CD4-positive, alpha-beta T cell treated with Interleukin-6 at 100 ng/mL for 8 hours (primary cell): Measurements from ENCODE around the gene PTPRK.
"Not testable (repeated sequence)": the region's sequence is repeated elsewhere in the genome, so short reads cannot be mapped to it uniquely, and the experiment has no call there.

Experiments used
- DNase-seq: peaks from one replicate; pipeline ENCODE4 v3.0.0-alpha.2; 2020; ENCODE audit warnings: mixed read lengths, low spot score

The PTPRK gene

DNA sequence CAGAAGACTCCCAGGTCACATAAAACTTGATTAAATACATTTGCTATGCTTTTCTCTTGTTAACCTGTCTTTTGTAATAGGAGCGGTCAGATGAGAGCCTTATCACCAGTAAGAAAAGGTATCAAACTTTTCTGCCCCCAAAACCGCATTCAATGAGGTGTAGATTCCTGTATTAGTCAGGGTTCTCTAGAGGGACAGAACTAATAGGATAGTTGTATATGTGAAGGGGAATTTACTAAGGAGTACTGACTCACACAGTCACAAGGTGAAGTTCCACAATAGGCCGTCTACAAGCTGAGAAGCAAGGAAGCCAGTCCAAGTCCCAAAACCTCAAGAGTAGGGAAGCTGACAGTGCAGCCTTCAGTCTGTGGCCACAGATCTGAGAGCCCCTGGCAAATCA lies 32.7 kb downstream of the PTPRK start:
- no peak for DNase-seq

DNA sequence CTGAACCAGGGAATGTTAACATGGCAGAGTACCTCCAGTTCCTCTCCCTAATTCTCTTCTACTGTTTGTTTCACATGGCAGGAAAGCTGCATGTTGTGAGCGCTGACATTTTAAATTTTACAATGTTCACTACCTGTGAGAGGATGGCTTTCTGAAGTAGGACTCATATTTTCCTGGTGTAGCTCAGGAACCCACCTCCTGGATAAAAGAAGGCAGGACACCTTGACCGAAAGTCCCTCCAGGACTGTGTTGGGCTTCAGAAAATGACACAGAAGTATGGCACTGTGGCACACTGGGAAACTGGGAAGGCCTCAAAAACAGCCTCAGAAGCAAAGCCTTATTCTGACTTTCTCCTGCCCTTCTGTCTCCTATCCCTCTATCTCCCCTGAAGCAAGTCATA lies 33.3 kb downstream of the PTPRK start:
- no peak for DNase-seq

DNA sequence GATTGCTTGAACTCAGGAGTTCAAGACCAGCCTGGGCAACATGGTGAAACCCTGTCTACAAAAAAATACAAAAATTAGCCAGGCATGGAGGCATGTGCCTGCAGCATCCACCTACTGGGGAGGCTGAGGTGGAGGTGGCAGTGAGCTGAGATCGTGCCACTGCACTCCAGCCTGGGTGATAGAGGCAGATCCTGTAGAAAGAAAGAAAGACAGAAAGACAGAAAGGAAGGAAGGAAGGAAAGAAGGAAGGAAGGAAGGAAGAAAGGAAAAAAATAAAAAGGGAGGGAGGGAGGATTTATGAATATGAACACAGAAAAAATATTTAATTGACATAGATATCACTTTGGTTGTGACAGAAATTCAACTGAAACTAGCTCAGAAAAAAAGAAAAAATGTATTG lies 33.8 kb downstream of the PTPRK start:
- DNase-seq: not testable (repeated sequence)

DNA sequence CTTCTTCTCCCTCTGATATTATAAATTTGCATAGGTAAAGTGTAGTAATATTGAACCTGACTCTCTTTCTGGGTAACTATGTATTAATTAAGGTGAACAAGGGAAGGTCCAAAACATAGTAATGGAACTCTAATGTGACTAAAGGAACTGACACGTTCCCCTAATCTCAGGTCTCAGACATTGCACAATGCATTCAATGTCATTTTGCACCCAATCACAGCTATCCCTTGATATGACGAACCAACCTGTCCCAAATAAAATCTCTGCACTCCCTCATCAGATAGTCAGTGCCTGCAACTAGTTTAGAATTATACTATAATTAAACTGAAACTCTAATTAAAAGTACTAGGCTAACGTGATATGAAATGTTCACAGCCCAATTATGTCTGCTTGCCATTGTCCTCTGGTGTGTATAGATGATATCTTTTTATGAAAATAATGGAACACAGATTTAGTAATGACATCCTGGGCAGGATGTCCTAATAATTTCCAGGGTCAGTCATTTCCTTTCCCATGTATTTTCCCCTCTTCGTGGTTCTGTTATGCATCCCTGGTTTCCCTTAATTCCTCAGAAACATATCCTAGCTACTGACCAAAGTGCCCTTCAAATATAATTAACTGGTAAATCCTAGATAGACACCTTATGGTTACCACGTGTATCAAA lies 36.8 kb downstream of the PTPRK start:
- DNase-seq: no peak

DNA sequence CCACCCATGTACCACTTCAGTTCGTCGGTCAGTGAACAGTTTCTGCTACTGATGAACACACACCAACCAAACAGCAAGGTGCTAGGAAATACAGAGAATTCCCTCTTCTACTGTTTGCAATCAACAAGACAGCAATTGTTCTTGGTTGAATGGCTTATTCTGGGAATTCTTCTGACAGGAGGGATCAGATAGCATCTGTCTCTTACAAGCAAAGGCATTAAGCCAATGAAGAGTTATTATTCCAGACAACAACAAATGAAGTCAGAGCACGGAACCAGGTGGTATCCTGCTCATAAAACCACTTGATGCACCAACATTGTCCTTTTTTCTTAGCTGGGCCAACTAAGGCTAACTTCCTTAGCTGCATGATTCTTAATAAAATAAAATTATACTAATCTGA lies 37.8 kb downstream of the PTPRK start:
- no peak for DNase-seq

DNA sequence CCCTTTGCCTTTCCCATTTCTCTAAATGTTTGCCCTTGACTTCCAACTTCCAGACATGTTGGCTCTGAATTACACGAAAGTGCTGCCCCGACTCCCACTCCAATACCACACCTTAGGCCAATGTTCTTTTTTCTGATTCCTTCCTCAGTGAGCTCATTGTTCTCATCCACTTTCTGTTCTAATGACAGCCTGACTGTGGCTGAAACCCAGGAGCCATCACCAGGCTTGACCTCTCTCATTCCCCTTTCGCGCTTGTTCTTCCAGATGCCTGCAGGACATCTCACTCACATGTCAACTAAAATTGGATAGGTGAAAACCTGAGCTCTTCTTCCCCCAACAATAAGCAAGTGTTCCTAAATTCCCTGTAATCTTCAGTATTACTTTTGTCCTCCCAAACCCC lies 40.4 kb downstream of the PTPRK start:
- DNase-seq: no peak

DNA sequence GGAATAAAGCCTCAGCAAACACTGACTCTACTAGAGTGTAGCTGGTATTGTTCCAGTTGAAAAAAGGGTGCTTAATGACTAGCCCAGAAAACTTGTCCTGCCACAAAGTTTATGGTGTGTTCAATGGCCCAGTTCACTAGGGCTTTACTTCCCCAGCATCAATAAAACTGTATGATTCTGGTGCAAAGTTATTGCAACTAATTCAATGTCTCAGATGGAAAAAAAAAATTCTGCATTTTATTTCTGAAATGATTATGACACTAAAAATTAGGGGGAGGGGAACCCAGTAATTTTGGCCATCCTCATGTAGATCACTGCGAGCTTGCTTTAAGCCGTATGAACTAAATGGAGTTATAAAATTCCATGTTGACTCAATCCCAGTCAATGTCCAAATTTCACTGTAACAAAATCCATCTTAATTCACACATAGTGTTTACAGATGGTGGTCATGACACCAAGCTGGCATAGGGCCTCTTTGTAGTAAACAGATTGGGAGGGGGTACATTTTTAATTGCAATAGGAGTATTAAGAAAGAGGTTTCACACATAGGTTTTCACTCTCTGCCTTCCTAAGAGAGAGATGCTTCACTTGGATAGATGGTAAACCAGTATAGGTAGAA lies 41.2 kb downstream of the PTPRK start:
- DNase-seq: no peak

DNA sequence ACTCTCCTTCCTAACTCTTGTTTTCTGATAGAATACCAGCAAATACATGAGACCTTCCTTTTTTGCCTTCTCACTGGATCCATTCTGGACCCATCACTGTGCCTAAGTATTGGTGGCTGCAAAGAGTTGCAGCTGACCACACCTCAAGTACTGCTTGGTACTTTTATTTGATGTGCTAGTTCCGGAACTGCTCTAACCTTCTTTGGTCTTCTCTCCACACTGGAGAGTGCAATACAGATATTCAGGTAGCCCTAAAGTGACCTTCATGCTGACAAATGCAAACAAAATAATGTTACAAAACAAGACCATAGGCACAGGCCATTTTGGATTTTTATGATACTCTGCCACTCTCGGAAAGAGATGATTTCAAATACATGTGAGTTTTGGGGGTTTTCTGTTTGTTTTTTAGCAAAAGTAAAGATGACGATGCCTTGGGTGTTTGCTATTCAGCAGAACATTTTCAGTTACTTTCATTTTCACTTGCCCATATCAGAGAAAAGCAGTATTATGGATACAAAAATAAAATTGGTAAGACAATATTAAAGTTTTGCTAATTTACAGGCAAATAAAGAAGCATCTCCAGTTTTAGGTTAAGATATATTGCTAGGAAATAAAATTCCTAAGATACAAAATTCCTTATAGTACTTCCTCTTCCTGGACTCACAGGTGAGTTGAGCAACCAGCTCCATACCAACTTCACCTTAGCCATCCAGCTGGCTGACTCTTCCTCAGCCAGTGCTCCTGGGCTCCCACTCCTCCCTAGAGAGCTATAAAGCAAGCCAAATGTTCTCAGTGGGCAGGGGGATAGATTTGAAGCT lies 42.0 kb downstream of the PTPRK start:
- no peak for DNase-seq

DNA sequence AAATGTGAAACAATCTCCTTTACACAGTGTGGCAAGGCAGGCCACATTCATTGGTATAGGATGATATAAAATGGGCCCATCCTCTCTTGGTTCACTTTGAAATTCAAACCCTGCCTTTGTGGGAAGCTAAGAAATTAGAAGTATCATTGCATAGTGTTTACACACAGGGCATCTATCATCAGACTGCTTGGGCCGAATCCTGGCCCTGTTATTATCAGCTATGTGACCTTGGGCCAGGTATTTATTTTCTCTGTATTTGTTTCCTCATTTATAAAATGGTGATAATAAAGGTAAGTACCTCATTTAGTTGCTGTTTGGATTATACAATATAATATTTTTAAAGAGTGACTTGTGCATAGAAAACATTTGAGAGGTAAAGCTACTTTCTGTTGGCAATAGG lies 45.5 kb downstream of the PTPRK start:
- no peak for DNase-seq

DNA sequence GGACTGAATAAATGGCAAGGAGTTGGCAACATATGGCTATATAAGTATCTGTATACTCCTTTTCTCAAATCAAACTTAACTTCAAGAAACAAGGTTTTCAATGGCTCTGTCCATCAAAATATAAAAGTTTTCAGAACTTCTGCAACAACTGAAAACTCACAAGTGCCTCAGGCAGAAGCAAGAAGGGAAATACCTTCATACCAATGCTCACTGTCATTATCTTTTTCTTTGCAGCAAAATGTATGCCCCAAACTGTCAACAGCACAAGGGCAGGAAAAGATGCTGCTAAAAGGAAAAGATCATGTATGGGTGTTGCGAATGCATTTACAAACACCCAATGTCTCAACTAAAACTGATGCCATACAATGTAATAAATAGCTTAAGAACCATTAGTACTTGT lies 45.9 kb downstream of the PTPRK start:
- DNase-seq: no peak

DNA sequence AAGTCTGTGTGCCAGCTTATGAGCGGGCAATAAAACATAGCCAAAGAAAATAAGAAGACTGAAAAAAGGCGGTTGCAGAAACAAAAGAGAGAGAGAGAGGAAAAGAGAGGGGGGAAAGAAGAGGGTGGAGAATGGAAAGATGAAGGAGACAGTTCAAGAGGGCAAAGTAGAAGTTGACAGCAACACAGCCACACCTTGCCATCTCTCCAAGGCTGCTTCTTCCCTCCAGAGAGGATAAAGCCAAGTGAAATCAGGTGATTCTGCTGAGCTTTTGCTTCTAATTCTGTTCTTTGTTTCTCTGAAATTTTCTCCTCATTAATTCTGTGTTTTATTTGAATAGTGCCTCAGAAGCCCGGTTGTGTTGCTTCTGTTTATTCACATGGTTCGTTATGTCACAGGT lies 48.5 kb downstream of the PTPRK start:
- DNase-seq: no peak

DNA sequence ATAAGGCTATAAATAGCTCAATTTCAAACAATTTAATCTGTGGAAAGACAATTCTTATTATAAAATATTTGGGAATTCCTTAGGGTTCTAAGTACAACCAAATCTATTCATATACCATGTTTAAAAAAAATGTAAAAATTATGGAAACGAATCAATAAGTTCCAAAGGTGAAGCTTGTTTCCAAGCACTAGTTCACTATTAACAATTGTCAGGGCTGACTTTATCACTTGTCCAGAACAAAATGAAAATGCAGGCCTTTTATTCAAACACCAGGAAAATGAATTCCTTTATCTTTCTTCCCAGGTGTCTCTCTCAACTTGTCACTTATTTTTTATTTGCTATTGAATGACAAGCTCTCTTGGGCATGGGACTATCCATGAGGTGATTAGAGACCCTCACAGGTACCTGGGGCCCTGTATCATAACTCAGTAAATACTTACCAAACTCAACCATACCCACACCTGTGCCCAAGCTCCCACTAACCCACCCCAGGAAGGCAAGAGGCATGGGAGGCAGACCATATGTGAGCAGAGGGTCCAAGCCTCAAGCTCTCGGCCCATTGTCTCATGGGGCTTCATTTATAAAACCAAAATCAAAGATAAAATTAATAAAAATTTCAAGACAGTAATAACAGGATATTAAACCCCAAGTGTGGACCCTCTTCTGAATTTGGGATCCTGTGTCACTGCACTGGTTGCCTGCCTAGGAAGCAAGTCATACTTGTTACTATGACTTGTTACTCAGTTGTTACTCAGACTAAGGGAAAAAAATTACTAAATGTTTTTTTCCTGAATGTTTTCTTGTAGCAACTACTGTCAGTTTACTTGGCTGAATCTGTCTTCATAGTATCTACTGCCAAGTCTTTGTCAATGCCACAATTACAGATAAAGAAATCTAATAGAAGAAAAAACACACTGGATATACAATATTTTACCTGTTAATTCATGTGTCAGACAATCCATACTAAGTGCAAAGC lies 54.7 kb downstream of the PTPRK start:
- DNase-seq: no peak

DNA sequence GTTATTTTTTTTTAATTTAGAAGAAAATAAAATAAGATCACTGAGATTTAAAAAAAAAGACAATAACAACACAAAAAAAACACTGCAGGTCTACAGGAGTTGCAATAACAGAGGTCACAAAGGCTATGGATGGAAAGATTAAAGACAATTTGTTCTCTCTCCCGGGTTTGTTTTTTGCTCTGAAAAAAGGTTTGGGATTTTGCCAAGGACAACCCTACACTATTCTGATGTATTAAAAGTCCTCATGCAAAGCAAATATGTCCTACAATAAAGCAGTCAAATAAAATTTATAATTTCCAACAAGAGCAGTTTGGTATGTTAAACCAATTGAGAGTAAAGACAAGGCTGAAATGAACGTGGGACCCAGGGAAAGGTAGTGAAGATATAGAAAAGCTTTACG lies 55.6 kb downstream of the PTPRK start:
- no peak for DNase-seq

DNA sequence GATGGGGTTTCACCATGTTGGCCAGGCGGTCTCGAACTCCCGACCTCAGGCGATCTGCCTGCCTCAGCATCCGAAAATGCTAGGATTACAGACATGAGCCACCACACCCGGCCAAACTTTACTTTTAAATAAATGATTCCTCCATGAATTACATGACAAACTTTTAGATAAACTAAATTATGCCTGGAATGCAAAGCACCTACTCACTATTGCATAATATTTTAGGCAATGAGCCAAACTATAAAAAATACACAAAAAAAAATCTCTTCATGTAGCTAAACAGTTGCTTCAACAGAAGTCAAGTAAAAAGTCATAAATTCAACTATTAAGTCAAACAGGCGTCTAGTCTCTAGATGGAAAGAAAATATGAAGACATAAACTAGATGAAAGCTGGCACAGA lies 56.5 kb downstream of the PTPRK start:
- no peak for DNase-seq

DNA sequence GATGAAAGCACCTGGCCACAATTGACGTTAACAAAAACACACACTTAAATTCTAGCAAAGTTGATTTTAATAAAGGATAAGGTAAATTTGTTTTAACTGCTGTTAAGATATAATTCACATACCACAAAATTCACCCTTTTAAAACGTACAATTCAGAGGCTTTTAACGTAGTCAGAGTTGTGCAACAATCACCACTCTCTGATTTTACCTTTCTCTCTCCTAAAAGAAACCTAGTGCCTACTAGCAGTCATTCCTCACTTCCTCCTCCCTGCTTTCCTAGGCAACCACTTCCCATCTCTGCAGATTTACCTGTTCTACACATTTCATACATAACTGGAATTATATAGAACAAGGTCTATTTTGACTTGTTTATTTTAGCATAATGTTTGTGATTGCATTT lies 58.9 kb downstream of the PTPRK start:
- no peak for DNase-seq

DNA sequence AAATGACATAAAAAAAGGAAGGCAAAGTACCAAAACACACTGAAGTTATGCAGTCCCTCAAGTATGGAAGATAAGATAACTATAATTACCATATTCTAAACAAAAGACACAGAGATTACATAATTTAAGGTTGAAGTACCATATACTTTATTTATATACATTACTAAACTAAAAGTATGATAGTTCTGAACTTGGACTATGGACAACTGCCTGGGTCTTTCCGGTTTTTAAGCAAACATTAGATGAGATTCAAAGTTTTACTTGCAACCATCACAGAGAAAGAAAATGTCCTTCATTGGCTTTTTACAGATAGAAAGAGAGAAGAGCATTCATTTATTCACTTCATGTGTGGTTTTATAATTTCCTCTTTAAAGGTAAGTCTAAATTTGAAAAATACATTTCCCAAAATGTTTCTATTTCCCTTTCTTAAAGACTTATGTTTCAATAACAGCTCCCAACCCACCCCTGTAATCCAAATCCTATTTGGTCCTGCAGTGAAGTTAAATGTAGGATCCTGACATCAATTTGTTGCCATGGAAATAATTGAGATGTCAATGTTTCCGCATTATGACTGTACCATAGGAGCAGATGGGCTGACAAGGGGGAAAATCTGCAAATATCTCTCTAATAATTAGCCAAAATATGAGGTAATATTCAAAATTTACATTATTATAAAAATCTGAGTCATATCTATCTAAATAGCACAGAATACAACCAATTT lies 63.7 kb downstream of the PTPRK start:
- no peak for DNase-seq

DNA sequence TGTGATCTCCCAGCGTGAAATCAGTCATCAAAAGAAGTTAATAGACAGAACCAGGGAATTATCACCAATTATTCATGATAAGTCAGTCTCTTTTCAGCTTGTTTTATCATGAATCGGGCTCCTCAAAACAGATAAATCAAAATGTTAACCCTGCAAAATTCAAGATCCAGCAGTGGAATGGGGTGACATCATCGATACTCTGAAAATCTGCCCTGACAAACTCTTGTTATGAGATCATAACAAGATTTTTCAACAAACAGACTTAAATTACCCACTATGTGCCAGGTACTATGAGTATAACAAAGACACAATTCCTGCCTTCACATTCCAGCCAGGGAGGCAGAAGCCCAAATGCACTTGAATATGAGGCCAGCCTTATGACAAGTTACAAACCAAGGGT lies 64.4 kb downstream of the PTPRK start:
- no peak for DNase-seq

DNA sequence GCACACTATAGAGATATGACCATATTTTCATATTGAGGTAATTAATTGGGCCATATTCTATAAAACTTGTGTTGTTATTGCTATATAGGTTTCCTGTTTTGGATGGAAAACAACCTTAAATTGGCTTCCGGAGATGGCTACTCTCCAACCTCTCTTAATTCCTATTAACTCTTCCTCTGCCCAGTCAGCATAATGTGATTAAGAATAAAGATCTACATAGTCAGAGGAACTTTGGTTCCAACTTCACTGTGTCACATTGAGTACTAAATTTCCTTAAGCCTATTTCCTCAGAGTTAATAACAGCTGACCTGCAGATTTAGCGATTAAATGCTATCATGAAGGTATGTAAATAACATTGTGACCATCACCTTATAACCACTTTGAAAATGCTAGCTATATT lies 67.7 kb downstream of the PTPRK start:
- no peak for DNase-seq

DNA sequence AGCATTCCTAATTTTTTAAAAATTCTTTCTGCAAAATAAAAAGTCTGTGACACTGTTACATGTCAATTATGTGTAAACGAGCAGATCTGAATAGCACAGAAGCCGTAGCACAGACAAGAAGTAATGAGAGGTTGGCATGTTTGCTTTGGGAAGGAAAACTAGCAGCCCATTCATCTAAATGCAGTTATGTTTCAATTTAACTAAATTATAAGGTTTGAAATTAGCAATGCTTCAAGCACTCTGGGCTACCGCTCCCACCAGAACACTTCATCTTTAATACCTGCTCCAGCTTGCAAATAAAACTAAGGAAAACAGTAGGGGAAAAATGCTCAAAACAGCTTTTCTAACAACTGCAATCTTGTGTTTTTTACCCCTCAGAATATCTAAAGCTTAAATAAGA lies 73.9 kb downstream of the PTPRK start:
- DNase-seq: no peak

DNA sequence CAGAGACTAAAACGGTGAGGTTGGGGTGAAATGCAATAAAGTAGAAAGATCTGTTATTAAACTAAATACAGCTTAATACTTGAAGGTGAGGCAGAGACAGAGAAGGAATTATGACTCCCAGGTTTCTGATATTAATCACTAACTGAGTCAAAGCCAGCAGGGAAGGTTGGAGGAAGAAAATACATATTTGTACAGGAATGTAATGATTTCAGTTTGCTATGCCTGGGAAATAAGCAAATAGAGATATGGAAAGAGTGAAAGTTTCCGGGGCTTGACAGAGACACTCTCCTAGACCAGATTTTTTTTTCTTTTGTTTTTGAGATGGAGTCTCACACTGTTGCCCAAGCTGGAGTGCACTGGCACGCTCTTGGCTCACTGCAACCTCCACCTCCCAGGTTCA lies 76.8 kb downstream of the PTPRK start:
- DNase-seq: no peak

DNA sequence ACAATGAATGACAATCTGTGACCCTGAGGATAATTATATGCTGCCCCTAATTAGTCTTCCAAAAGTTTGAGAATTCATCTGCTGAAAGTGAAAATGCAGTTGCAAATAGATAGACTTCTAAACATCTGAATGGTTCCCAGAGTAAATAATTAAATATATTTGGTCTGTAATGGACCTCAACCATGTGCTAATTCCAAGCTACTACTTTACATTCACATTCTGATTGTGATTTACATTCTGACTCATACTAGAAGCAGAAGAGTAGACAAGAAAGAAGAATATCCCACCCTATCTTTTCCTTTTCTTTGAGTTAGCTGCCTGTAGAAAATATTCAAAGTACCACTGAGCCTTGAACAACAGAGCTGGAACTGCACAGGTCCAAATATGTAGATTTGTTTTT lies 80.8 kb downstream of the PTPRK start:
- DNase-seq: no peak

DNA sequence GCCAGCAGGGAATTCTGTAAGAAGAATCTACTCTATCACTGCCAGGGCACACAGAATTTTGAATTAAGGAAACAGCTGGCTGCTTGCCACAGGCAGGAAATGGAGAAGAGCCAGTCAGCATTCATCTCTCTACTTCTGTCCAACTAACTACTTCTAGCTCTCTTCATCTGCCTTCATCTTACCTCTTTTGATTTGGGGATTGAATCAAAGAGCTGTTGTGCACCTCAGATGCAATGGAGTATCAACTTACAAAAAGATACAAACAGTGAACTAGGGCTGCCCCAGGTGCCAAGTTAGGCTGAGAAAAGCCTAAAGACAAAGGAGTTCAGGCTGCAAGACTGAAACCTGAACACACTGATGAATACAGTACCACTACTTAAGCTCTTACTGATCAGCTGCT lies 82.0 kb downstream of the PTPRK start:
- DNase-seq: no peak
